Fibroblast of peridontal ligament (primary cell): ENCODE measurements around the gene CDH4.

ENCODE experiments used
- DNase-seq: peaks from one replicate; pipeline ENCODE4 v3.0.0-alpha.2; 2010; ENCODE audit errors: extremely low read depth

Gene CDH4

GRCh38 chr20:61803915-61804751 lies 552.1 kb downstream of the CDH4 start:
- DNase-seq = no peak

GRCh38 chr20:61804752-61805295 lies 552.8 kb downstream of the CDH4 start:
- DNase-seq = no peak

- no peak for DNase-seq
Observed at GRCh38 chr20:61805365-61805764, 553.3 kb downstream of the CDH4 start.

- no peak for DNase-seq
Observed at GRCh38 chr20:61805781-61806180, 553.7 kb downstream of the CDH4 start.

- DNase-seq = no peak
Observed at GRCh38 chr20:61806314-61806713, 554.3 kb downstream of the CDH4 start.

- no peak for DNase-seq
Observed at GRCh38 chr20:61806995-61807394, 554.9 kb downstream of the CDH4 start.

- DNase-seq = no peak
Observed at GRCh38 chr20:61807471-61808160, 555.6 kb downstream of the CDH4 start.

- no peak for DNase-seq
Observed at GRCh38 chr20:61808447-61808846, 556.4 kb downstream of the CDH4 start.

- DNase-seq = no peak
Observed at GRCh38 chr20:61809006-61809770, 557.1 kb downstream of the CDH4 start.

- no peak for DNase-seq
Observed at GRCh38 chr20:61810066-61810737, 558.1 kb downstream of the CDH4 start.

GRCh38 chr20:61810738-61811135 lies 558.7 kb downstream of the CDH4 start:
- no peak for DNase-seq

- no peak for DNase-seq
Observed at GRCh38 chr20:61811166-61811565, 559.1 kb downstream of the CDH4 start.

- DNase-seq = no peak
Observed at GRCh38 chr20:61812121-61812844, 560.2 kb downstream of the CDH4 start.

- DNase-seq = no peak
Observed at GRCh38 chr20:61812845-61813485, 560.9 kb downstream of the CDH4 start.

GRCh38 chr20:61813791-61814190 lies 561.7 kb downstream of the CDH4 start:
- DNase-seq = no peak

GRCh38 chr20:61814244-61814643 lies 562.2 kb downstream of the CDH4 start:
- DNase-seq = no peak

GRCh38 chr20:61814726-61815125 lies 562.7 kb downstream of the CDH4 start:
- DNase-seq = no peak

- no peak for DNase-seq
Observed at GRCh38 chr20:61815176-61815575, 563.1 kb downstream of the CDH4 start.

GRCh38 chr20:61815678-61816077 lies 563.6 kb downstream of the CDH4 start:
- DNase-seq = no peak
